HG03064 (cell line): ENCODE results near the gene TWF2.
"Not testable (repeated sequence)": the region's sequence is repeated elsewhere in the genome, so short reads cannot be mapped to it uniquely, and the experiment has no call there.

ENCODE experiments used
- ATAC-seq: cut with Tn5 transposase; IDR thresholded peaks from one replicate; pipeline ENCODE4 v1.9.1; 2021; ENCODE audit warnings: low read depth; ENCODE audit not compliant: unreplicated experiment

TWF2 gene

GRCh38 chr3:52238761-52239701 is at the start of gene TWF2:
Gene TWF2, minus strand, starts transcription at chr3:52239158. Its CDS starts 142 bp downstream, at chr3:52239016.
- peak; percentile 54 for ATAC-seq

- ATAC-seq: no peak
Observed at GRCh38 chr3:52288674-52289073, 49.7 kb upstream of the TWF2 start.

GRCh38 chr3:52286777-52287110 is 47.8 kb upstream of the TWF2 start:
- ATAC-seq: no peak

GRCh38 chr3:52284051-52284450 is 45.1 kb upstream of the TWF2 start:
- ATAC-seq: not testable (repeated sequence)

- ATAC-seq: no peak
Observed at GRCh38 chr3:52283306-52283705, 44.3 kb upstream of the TWF2 start.

- ATAC-seq: no peak
Observed at GRCh38 chr3:52281981-52282801, 43.2 kb upstream of the TWF2 start.

GRCh38 chr3:52280050-52280461 is 41.1 kb upstream of the TWF2 start:
- ATAC-seq: no peak

- no peak for ATAC-seq
Observed at GRCh38 chr3:52279596-52279995, 40.6 kb upstream of the TWF2 start.

- peak; percentile 77 for ATAC-seq
Observed at GRCh38 chr3:52278510-52279069, 39.6 kb upstream of the TWF2 start, which contains the start of gene WDR82. Gene WDR82, minus strand, starts transcription at chr3:52278649. Its CDS starts 288 bp downstream, at chr3:52278361.

GRCh38 chr3:52277972-52278509 is 39.1 kb upstream of the TWF2 start:
- ATAC-seq: peak; percentile 47

GRCh38 chr3:52277071-52277964 is 38.4 kb upstream of the TWF2 start:
- ATAC-seq: no peak

- ATAC-seq: not testable (repeated sequence)
Observed at GRCh38 chr3:52274781-52275180, 35.8 kb upstream of the TWF2 start.

- ATAC-seq: no peak
Observed at GRCh38 chr3:52272831-52273230, 33.9 kb upstream of the TWF2 start.

GRCh38 chr3:52272172-52272571 is 33.2 kb upstream of the TWF2 start:
- ATAC-seq: not testable (repeated sequence)

- ATAC-seq: no peak
Observed at GRCh38 chr3:52270252-52270754, 31.3 kb upstream of the TWF2 start.

- no peak for ATAC-seq
Observed at GRCh38 chr3:52269776-52270175, 30.8 kb upstream of the TWF2 start.

- ATAC-seq: no peak
Observed at GRCh38 chr3:52268036-52268435, 29.1 kb upstream of the TWF2 start.

GRCh38 chr3:52265387-52265786 is 26.4 kb upstream of the TWF2 start:
- ATAC-seq: no peak

GRCh38 chr3:52262447-52262846 is 23.5 kb upstream of the TWF2 start:
- ATAC-seq: no peak

- ATAC-seq: no peak
Observed at GRCh38 chr3:52259448-52259847, 20.5 kb upstream of the TWF2 start.
